ENCODE results near the gene USP37.

The USP37 gene

DNA sequence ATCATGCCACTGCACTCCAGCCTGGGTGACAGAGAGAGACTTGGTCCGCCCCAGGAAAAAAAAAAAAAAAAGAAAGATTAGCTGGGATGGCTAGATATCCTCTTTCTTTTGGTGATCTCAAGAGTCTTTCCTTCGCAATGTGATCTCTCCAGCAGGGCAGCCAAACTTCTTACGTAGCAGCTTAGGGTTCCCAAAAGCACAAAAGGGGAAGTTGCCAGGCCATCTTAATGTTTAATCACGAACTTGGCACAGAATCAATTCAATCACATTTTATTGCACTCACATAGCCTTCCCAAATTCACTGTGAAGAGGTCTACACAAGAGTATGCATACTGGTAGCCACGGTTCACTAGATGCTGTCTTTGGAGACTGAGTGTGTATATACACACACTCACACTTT lies 96.2 kb downstream of the USP37 start:
- no peak for DNase-seq

- no peak for DNase-seq
These were observed 97.1 kb downstream of the USP37 start for GRCh38 chr2:218471036-218471435.

DNA sequence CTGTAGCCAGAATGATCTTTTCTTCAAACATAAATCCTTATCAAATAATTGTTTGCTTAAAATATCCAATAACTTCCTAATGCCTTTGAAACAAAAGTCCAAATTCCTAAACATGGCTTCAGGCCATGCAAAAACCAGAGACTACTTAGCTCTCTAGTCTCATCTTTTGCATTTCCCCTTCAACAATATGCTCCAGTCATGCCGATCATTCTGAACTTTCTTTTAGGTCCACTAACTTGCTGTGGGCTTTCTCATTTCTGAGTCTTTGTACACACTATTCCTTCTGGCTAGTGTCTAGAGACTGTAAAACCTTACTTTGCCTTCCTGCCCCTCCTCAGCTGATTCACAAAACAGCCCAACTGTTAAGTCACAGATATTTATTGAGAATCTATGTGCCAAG lies 97.7 kb downstream of the USP37 start:
- DNase-seq = no peak

GRCh38 chr2:218465987-218466633 lies 102.0 kb downstream of the USP37 start:
- DNase-seq = no peak

DNA sequence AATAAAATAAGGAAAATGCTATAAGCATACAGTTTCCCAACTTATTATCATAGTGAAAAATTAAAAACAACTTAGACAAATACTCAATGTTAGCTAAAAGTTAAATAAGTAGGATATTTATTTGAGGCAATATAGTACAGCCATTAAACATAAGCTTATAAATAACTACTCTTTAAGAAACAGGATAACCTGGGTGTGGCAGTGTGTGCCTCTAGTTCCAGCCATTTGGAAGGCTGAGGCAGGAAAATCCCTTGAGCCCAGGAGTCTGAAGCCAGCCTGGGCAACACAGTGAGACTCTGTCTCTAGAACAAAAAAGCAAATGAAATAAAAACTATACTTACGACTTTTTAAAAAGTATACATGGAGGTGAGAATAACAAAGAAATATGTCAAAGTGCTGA lies 109.6 kb downstream of the USP37 start:
- DNase-seq = no peak

DNA sequence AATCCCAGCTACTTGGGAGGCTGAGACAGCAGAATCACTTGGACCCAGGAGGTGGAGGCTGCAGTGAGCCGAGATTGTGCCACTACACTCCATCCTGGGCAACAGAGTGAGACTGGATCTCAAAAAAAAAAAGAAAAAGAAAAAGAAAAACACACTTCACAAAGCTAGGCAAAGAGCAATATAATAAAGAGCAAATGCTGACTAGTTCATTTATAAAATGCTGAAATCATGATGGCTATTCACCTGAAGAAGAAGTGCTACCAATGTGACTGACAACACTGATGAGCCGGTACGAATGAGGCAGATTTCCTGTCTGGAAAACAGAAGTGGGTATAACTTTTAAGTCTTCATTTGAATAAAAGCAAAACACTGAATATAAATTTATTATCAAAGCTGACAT lies 111.3 kb downstream of the USP37 start:
- DNase-seq = no peak

DNA sequence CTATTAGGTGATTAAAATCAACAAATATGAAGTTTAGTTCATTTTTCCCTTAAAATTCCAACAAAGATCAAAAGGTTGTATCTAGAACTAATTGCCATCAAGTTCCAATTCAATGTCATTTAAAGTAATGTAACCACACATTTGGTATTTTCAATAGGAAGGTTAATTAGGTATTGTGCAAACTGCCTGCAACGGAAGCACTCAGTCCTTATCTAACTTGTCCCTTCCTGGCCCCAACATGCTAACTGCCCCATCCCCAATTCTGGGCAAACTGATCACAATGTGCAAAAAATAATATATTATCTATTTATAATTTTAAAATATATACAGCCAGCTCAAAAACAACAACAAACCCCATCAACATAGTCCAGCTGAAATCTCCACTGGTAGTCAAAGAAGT lies 116.1 kb downstream of the USP37 start:
- DNase-seq = no peak

GRCh38 chr2:218448934-218449333 lies 119.2 kb downstream of the USP37 start:
- no peak for DNase-seq

- DNase-seq = no peak
These were observed 121.1 kb downstream of the USP37 start for GRCh38 chr2:218447072-218447471.

DNA sequence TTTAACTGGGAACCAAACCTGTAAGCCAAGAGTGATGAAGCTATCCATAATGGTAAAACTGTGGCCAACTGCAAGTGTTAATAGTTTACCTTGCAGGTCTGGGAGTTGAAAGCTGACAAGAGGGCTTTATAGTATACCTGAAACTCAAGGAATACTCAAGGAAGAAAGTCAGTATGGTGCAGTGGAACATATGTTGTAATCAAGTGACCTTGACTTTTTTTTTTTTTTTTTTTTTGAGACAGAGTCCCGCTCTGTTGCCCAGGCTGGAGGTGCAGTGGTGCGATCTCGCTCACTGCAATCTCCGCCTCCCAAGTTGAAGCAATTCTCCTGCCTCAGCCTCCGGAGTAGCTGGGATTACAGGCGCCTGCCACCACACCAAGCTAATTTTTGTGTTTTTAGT lies 121.6 kb downstream of the USP37 start:
- DNase-seq = no peak

DNA sequence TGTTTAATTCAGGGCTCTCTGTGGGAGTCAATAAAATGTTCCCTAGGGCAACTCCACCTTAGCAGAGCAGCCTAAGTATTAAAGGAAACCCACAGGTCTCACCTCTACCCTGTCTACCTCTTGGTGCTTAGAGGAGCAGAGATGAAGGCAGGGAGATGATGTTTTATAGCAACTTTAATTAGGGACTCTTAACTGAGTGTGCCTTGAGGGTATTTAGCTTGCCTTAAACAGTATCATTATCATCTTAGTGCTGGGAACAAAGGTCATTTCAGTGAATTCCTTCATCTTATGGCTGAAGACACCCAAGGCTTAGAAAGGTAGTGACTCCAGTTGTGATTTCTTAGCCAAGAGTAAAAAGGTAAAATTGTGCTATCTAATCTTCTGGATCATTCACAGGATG lies 122.5 kb downstream of the USP37 start:
- DNase-seq = no peak

GRCh38 chr2:218444692-218445357 lies 123.3 kb downstream of the USP37 start:
- no peak for DNase-seq

DNA sequence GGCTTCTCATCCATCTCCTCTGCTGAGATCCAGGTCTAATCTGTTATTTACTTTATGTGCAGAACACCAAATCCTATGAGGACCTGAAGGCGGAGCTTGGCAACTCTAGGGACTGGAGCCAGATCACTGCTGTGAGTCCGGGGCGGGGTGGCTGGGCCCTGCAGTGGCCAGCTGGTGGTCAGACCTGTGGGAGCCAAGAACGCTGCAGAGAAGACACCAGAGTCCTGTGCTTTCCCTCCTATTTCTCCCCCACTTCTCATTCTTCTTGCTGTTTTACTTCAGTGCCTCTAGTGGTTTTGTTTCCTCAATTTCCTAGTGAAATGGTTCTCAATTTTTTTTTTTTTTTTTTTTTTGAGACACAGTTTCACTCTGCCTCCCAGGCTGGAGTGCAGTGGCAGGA lies 129.6 kb downstream of the USP37 start:
- DNase-seq = no peak

GRCh38 chr2:218437969-218438368 lies 130.2 kb downstream of the USP37 start:
- no peak for DNase-seq

DNA sequence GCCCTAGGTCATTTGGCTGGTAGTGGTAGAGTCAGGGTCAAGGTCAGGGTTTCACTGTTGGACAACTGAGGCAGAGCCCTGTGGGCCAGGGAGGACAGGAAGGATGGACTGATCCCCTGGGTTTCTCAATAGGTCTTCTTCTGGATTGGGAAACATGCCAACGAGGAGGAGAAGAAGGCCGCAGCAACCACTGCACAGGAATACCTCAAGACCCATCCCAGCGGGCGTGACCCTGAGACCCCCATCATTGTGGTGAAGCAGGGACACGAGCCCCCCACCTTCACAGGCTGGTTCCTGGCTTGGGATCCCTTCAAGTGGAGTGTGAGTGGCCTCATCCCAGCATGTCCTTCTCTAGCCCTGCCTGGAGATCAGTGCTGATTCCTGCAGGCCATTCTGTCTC lies 131.2 kb downstream of the USP37 start:
- no peak for DNase-seq

DNA sequence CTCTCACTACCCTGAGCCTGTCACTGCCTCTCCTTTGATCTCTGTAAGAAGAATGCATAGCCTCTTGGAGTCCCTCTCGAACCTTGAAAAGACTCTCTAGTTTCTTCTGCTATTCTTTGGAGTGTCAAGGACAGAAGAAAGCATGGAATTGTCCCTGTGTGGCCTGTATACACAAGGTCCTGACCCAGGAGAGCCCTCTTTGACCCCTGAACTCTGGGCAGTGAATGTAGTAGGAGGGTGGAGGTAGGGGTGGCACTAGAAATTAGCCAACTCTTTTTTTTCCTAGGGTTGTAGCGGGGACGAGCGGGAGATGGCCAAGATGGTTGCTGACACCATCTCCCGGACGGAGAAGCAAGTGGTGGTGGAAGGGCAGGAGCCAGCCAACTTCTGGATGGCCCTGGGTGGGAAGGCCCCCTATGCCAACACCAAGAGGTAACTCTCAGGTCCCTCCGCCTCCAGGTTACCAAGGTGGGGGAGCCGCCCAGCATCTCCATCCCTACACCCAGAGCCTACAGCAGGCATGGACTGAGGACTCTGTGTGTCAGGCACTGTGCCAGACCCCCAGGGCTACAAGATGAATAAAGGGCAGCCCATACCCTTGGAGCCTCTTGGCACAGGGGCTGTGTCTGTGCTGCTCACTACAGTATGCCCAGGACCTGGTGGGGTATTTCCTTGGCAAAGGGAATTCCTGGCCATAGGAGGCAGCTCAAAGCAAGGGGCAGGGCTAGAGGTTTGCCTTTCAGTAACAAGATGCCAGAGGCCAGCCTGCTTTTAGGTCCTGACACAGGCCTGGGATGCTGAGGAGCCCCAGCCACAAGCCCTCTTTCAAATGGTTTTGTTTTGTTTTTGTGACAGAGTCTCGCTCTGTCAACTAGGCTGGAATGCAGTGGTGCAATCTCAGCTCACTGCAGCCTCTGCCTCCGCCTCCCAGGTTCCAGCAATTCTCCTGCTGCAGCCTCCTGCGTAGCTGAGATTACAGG lies 132.9 kb downstream of the USP37 start:
- no peak for DNase-seq

DNA sequence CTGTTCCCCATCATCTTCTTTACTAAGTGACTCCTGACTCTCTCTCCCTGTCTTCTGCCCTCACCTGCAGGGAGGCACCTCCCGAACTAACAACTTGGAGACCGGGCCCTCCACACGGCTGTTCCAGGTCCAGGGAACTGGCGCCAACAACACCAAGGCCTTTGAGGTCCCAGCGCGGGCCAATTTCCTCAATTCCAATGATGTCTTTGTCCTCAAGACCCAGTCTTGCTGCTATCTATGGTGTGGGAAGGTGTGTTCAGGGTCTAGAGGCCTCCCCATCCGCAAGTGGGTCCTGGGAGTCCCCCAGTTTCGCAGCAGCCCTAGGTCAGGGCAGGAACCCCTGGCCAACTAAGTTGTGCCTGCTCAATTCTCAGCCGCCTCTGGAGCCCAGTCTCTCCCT lies 133.7 kb downstream of the USP37 start:
- DNase-seq = no peak

GRCh38 chr2:218432676-218433365 lies 135.3 kb downstream of the USP37 start:
- DNase-seq = no peak

DNA sequence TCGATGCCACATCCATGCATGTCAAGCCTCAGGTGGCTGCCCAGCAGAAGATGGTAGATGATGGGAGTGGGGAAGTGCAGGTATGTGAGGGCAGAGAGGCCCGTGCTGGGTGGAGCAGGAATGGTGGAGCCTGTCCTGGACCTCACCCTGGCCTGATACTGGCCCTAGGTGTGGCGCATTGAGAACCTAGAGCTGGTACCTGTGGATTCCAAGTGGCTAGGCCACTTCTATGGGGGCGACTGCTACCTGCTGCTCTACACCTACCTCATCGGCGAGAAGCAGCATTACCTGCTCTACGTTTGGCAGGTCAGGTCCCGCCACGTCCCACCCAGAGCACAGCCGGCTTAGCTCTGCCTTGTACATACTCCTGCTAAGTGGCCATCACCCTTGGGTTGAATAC lies 136.3 kb downstream of the USP37 start:
- DNase-seq = no peak

DNA sequence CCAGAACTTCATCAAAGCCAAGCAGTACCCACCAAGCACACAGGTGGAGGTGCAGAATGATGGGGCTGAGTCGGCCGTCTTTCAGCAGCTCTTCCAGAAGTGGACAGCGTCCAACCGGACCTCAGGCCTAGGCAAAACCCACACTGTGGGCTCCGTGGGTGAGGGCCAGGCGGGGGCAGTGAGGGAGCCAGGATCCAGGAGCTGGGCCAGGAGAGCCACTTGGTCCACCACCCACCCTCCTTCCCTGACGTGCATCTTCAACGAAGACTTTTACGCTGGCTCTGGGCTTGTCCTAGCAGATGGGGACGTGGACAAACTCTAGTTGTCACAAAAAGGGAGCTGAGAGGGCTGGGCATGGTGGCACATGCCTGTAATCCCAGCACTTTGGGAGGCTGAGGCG lies 137.4 kb downstream of the USP37 start:
- DNase-seq = no peak

DNA sequence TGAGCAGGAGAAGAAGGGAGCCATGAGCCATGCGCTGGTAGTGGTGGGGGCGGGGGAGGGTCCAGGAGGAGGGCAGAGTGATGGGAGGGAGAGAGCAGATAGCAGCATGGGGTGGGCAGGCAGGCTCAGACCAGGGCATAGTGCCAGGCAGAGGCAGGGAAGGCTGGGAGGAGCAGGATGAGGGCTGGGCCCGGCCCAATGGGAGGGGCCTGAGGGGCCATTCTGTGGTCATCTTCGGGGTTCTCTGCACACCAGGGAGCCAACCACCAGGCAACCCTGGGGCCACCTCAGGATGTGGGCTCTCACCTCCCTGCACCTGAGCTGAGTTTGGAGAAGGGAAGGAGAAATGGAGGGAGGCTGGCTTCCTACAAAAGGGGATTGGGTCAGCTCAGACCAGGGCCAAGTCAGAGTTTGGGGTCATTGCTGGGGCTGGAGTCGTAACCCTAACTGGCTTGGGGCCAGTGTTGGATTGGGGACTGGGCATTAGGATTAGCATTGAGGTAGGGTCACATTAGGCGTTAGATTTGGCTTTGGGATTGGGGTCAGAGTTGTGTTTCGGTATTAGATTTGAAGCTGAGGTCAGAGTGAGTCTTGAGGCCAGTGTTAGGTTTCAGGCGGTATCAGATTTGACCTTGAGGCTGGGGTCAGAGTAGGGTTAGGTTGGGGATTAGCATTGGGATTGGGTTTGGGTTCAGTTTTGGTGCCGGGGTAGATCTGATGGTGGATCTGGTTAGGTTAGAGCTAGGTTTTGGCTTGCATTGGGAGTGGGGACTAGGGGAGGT lies 138.0 kb downstream of the USP37 start:
- no peak for DNase-seq

- no peak for DNase-seq
These were observed 139.1 kb downstream of the USP37 start for GRCh38 chr2:218428846-218429558.

Data from NCI-H2107 (cell line).